MM.1S (cell line): ENCODE data around the gene CPLX4.
A peak's percentile ranks its signal among the peaks of the same experiment; 100 is the strongest.

Experiments used
- DNase-seq: peaks from one replicate; pipeline ENCODE4 v3.0.0-alpha.2; 2015
- H2AFZ ChIP-seq: fragments of 300-600 bp; sonication (generic); 2 replicates; pipeline ENCODE4 v1.6.0; 2016; ENCODE audit warnings: antibody characterized with exemption, low read length
- H3F3A ChIP-seq: fragments of 300-600 bp; sonication (generic); 2 replicates; pipeline ENCODE4 v1.6.1; 2016; ENCODE audit warnings: mild to moderate bottlenecking, antibody characterized with exemption, low read length, moderate library complexity, mixed read lengths; ENCODE audit not compliant: insufficient read depth
- H3K27ac ChIP-seq: fragments of 300-600 bp; sonication (generic); 2 replicates; pipeline ENCODE4 v1.5.1; 2016; ENCODE audit warnings: mild to moderate bottlenecking, low read length
- H3K27me3 ChIP-seq: fragments of 300-600 bp; sonication (generic); replicated peaks from 2 replicates; pipeline ENCODE4 v1.6.0; 2016; ENCODE audit warnings: low read length; ENCODE audit not compliant: insufficient read depth
- H3K36me3 ChIP-seq: fragments of 300-600 bp; sonication (generic); replicated peaks from 2 replicates; pipeline ENCODE4 v1.6.1; 2016; ENCODE audit warnings: mild to moderate bottlenecking, low read length, mixed read lengths; ENCODE audit not compliant: insufficient read depth
- H3K4me1 ChIP-seq: fragments of 300-600 bp; sonication (generic); 2 replicates; pipeline ENCODE4 v1.6.1; 2016; ENCODE audit warnings: low read length, mixed read lengths
- H3K4me2 ChIP-seq: fragments of 300-600 bp; sonication (generic); 2 replicates; pipeline ENCODE4 v1.6.0; 2016; ENCODE audit warnings: low read depth, low read length
- H3K4me3 ChIP-seq: fragments of 300-600 bp; sonication (generic); 2 replicates; pipeline ENCODE4 v1.5.1; 2016; ENCODE audit warnings: low read length, mixed read lengths
- H3K79me2 ChIP-seq: fragments of 300-600 bp; sonication (generic); 2 replicates; pipeline ENCODE4 v1.6.1; 2016; ENCODE audit warnings: mixed run types, low read length, mixed read lengths
- H3K9ac ChIP-seq: fragments of 300-600 bp; sonication (generic); 2 replicates; pipeline ENCODE4 v1.6.1; 2016; ENCODE audit warnings: low read length, mixed read lengths
- H3K9me2 ChIP-seq: fragments of 300-600 bp; sonication (generic); replicated peaks from 2 replicates; pipeline ENCODE4 v1.6.1; 2016; ENCODE audit warnings: mild to moderate bottlenecking, low read length, mixed read lengths; ENCODE audit not compliant: insufficient read depth
- H3K9me3 ChIP-seq: fragments of 300-600 bp; sonication (generic); replicated peaks from 2 replicates; pipeline ENCODE4 v1.6.1; 2016; ENCODE audit warnings: mild to moderate bottlenecking, low read length, mixed read lengths; ENCODE audit not compliant: insufficient read depth
- H4K20me1 ChIP-seq: fragments of 300-600 bp; sonication (generic); 2 replicates; pipeline ENCODE4 v1.6.1; 2016; ENCODE audit warnings: mild to moderate bottlenecking, low read length, moderate library complexity, mixed read lengths; ENCODE audit not compliant: insufficient read depth
- CTCF ChIP-seq: fragments of 300-600 bp; sonication (generic); IDR thresholded peaks from 2 replicates; pipeline ENCODE4 v1.5.1; 2016; ENCODE audit warnings: antibody characterized with exemption, low read length, mixed read lengths
- EZH2 ChIP-seq: fragments of 300-600 bp; sonication (generic); optimal IDR thresholded peaks from 2 replicates; pipeline ENCODE3; 2017; ENCODE audit warnings: low read depth, mild to moderate bottlenecking, antibody characterized with exemption, low read length, mixed read lengths
- EZH2phosphoT487 ChIP-seq: fragments of 300-600 bp; sonication (generic); IDR thresholded peaks from 2 replicates; pipeline ENCODE4 v1.6.1; 2018; ENCODE audit warnings: antibody characterized with exemption, low read length

CPLX4 gene

GRCh38 chr18:59318460-59319050, at the start of gene CPLX4:
Gene CPLX4 (minus strand): TSS chr18:59318649. CDS start chr18:59318462, 187 bp downstream.
- TF ChIP-seq EZH2 (no peak), CTCF (no peak), EZH2phosphoT487 (no peak)
- Histone ChIP-seq H2AFZ (no peak within 1 kb of the TSS), H3K9ac (no peak within 1 kb of the TSS), H3K79me2 (no peaks in the 10 kb centered on the region), H3K4me2 (no peak within 1 kb of the TSS), H3F3A (no peaks in the 10 kb centered on the region), H4K20me1 (no peaks in the 10 kb centered on the region), H3K36me3 (no peaks in the 10 kb centered on the region), H3K27me3 (no peaks in the 10 kb centered on the region), H3K4me3 (no peak within 1 kb of the TSS), H3K9me3 (no peaks in the 10 kb centered on the region), H3K27ac (no peak within 1 kb of the TSS), H3K9me2 (no peaks in the 10 kb centered on the region), H3K4me1 (no peaks in the 10 kb centered on the region)
- no peak for DNase-seq

GRCh38 chr18:59360381-59360780, 41.9 kb upstream of the CPLX4 start:
- H3K27ac ChIP-seq, result no peak overlapping the region
- H4K20me1 ChIP-seq, result no peaks in the 10 kb centered on the region
- no peaks in the 10 kb centered on the region for H3K27me3 ChIP-seq
- TF ChIP-seq EZH2 (no peak), EZH2phosphoT487 (no peak), CTCF (no peak)
- H3K9me3 ChIP-seq, result no peaks in the 10 kb centered on the region
- H3F3A ChIP-seq, result peaks cover 12% of the 10 kb centered on the region
- H3K9me2 ChIP-seq, result no peaks in the 10 kb centered on the region
- peaks cover 37% of the 10 kb centered on the region for H3K79me2 ChIP-seq
- peaks cover under 1% of the 10 kb centered on the region; the same call in 1 of the 2 replicates for H3K36me3 ChIP-seq
- DNase-seq, result no peak
- peaks cover 17% of the 10 kb centered on the region for H3K4me1 ChIP-seq
- no peak overlapping the region for H2AFZ ChIP-seq
- H3K4me2 ChIP-seq, result no peak overlapping the region
- H3K9ac ChIP-seq, result no peak overlapping the region
- H3K4me3 ChIP-seq, result no peak overlapping the region

- TF ChIP-seq EZH2 (no peak), EZH2phosphoT487 (no peak), CTCF (no peak)
- Histone ChIP-seq H3K9me2 (no peaks in the 10 kb centered on the region), H4K20me1 (no peaks in the 10 kb centered on the region), H2AFZ (peak overlapping the region; percentile 69), H3K4me3 (peak overlapping the region; percentile 79), H3K27ac (no peak overlapping the region), H3K9ac (peak overlapping the region; percentile 7; the same call in 1 of the 2 replicates), H3K36me3 (peaks cover 7% of the 10 kb centered on the region), H3K4me1 (peaks cover 17% of the 10 kb centered on the region), H3F3A (peaks cover 12% of the 10 kb centered on the region), H3K27me3 (no peaks in the 10 kb centered on the region), H3K79me2 (peaks cover 45% of the 10 kb centered on the region), H3K4me2 (peak overlapping the region; percentile 80), H3K9me3 (no peaks in the 10 kb centered on the region)
- no peak for DNase-seq
Observed at GRCh38 chr18:59359576-59359952, 41.1 kb upstream of the CPLX4 start.
